HFFc6 (cell line): ENCODE results near the gene TMIGD3. TPM values are rescaled to one million over a fixed set of nuclear protein-coding genes. Genes with fewer than 3 reads are reported as not detected.

Experiments used
- DNase-seq: peaks from one replicate; pipeline ENCODE4 v3.0.0-alpha.2; 2018
- H3K27ac Mint-ChIP-seq: 2 replicates; pipeline ENCODE4 v1.8.0; 2020; ENCODE audit warnings: mild to moderate bottlenecking, mixed read lengths
- H3K27me3 Mint-ChIP-seq: 2 replicates; pipeline ENCODE4 v1.8.0; 2021; ENCODE audit warnings: mild to moderate bottlenecking, moderate library complexity, mixed read lengths; ENCODE audit not compliant: insufficient read depth
- H3K36me3 Mint-ChIP-seq: 2 replicates; pipeline ENCODE4 v1.8.0; 2021; ENCODE audit warnings: low read depth, mixed read lengths
- H3K4me1 Mint-ChIP-seq: 2 replicates; pipeline ENCODE4 v1.8.0; 2020; ENCODE audit warnings: low read depth, mixed read lengths
- H3K4me3 Mint-ChIP-seq: 2 replicates; pipeline ENCODE4 v1.8.0; 2020; ENCODE audit warnings: mild to moderate bottlenecking, moderate library complexity, mixed read lengths
- H3K9me3 Mint-ChIP-seq: 2 replicates; pipeline ENCODE4 v1.8.0; 2020; ENCODE audit warnings: mild to moderate bottlenecking, mixed read lengths
- CTCF ChIP-seq: fragments of 200-600 bp; sonication (generic); IDR thresholded peaks from 2 replicates; pipeline ENCODE4 v1.5.0; 2021; ENCODE audit warnings: antibody characterized with exemption, mild to moderate bottlenecking
- total RNA-seq, 6 experiments: library from RNA; stranded (reverse); fragmentation: NEBNext Ultra II Directional; extraction: Animal tissue kit (Norgen Biotek cat#: 25700); gene quantifications; 2 replicates in 1 of 6; 3 replicates in 5 of 6; pipeline ENCODE4 v1.2.3, GENCODE V29; 2021

The TMIGD3 gene
- total RNA-seq, 6 experiments from 2014 or later, result not detected

- Mint-ChIP-seq H3K4me3 (no peak overlapping the region), H3K4me1 (peaks cover 37% of the 10 kb centered on the region), H3K9me3 (no peaks in the 10 kb centered on the region), H3K27ac (no peak overlapping the region), H3K36me3 (no peaks in the 10 kb centered on the region), H3K27me3 (no peaks in the 10 kb centered on the region; the same call in 1 of the 2 replicates)
- DNase-seq, result no peak
- no peak for TF ChIP-seq CTCF
These were observed 17.0 kb downstream of the TMIGD3 start for GRCh38 chr1:111486431-111486830.

GRCh38 chr1:111484391-111485026 lies 18.9 kb downstream of the TMIGD3 start:
- Mint-ChIP-seq H3K4me3 (no peak overlapping the region), H3K27ac (no peak overlapping the region), H3K27me3 (no peaks in the 10 kb centered on the region), H3K4me1 (peaks cover 33% of the 10 kb centered on the region), H3K9me3 (no peaks in the 10 kb centered on the region), H3K36me3 (no peaks in the 10 kb centered on the region)
- no peak for TF ChIP-seq CTCF
- DNase-seq, result no peak

GRCh38 chr1:111483876-111484275 lies 19.6 kb downstream of the TMIGD3 start:
- Mint-ChIP-seq H3K27me3 (no peaks in the 10 kb centered on the region), H3K9me3 (no peaks in the 10 kb centered on the region), H3K27ac (no peak overlapping the region), H3K4me1 (peaks cover 33% of the 10 kb centered on the region), H3K36me3 (no peaks in the 10 kb centered on the region), H3K4me3 (no peak overlapping the region)
- no peak for DNase-seq
- TF ChIP-seq CTCF, result no peak

GRCh38 chr1:111483166-111483565 lies 20.3 kb downstream of the TMIGD3 start:
- Mint-ChIP-seq H3K27me3 (no peaks in the 10 kb centered on the region), H3K4me1 (peaks cover 33% of the 10 kb centered on the region), H3K36me3 (no peaks in the 10 kb centered on the region), H3K9me3 (no peaks in the 10 kb centered on the region), H3K4me3 (no peak overlapping the region), H3K27ac (no peak overlapping the region)
- DNase-seq, result peak; percentile 36
- no peak for TF ChIP-seq CTCF

GRCh38 chr1:111481387-111482221 lies 21.8 kb downstream of the TMIGD3 start:
- H3K4me1 Mint-ChIP-seq, result peaks cover 33% of the 10 kb centered on the region

More at GRCh38 chr1:111481387-111482221, 21.8 kb downstream of the TMIGD3 start:
- peak; percentile 62 for DNase-seq
- no peaks in the 10 kb centered on the region for H3K27me3 Mint-ChIP-seq
- no peak overlapping the region for H3K4me3 Mint-ChIP-seq
- TF ChIP-seq CTCF, result peak; percentile 77
- no peaks in the 10 kb centered on the region for H3K9me3 Mint-ChIP-seq
- no peak overlapping the region for H3K27ac Mint-ChIP-seq
- no peaks in the 10 kb centered on the region for H3K36me3 Mint-ChIP-seq
